Common myeloid progenitor, CD34-positive (primary cell): Measurements from ENCODE around the gene PPP1R11.
"Not testable (repeated sequence)": the region's sequence is repeated elsewhere in the genome, so short reads cannot be mapped to it uniquely, and the experiment has no call there.

Source experiments
- CTCF ChIA-PET: fragments of 350-600 bp; sonication (Branson Sonifier 250); formaldehyde crosslinking; loops from one replicate; lab custom pipeline; 2021; ENCODE audit warnings: antibody characterized with exemption; lab: Charles Lee
- POLR2A ChIA-PET: fragments of 350-600 bp; sonication (Branson Sonifier 250); formaldehyde crosslinking; loops from one replicate; lab custom pipeline; 2021; ENCODE audit warnings: antibody characterized with exemption; lab: Charles Lee
- DNase-seq, 3 donors: peaks; one replicate each; pipeline versions ENCODE4 v3.0.0 to v3.0.0-alpha.2; 2013
- H3K27ac ChIP-seq, 2 experiments: 1 replicate in 1 of 2; 2 replicates in 1 of 2; pipeline ENCODE4 v1.7.0; 2013; ENCODE audit warnings: inconsistent platforms in 2 of 2, low read length in 2 of 2, mild to moderate bottlenecking in 2 of 2, low read depth in 1 of 2, moderate library complexity in 1 of 2; ENCODE audit not compliant: severe bottlenecking in 2 of 2, insufficient read depth in 1 of 2, poor library complexity in 1 of 2
- H3K27me3 ChIP-seq, 5 experiments: replicated peaks in 2 of 5; 1 replicate in 3 of 5; 2 replicates in 2 of 5; pipeline versions ENCODE4 v1.6.1 to v1.7.0; 2013; ENCODE audit warnings: low read length in 4 of 5, mild to moderate bottlenecking in 2 of 5, moderate library complexity in 2 of 5, inconsistent platforms in 1 of 5; ENCODE audit not compliant: insufficient read depth in 5 of 5, control insufficient read depth in 4 of 5
- H3K36me3 ChIP-seq, 4 experiments: 1 replicate in 2 of 4; 2 replicates in 2 of 4; pipeline versions ENCODE4 v1.6.1 to v1.7.0; 2013; ENCODE audit warnings: low read length in 3 of 4, control low read depth in 1 of 4, mild to moderate bottlenecking in 1 of 4; ENCODE audit not compliant: control insufficient read depth in 4 of 4, insufficient read depth in 4 of 4
- H3K4me1 ChIP-seq, 4 experiments: 1 replicate in 3 of 4; 2 replicates in 1 of 4; pipeline versions ENCODE4 v1.6.1 to v1.7.1; 2013; ENCODE audit warnings: low read length in 3 of 4, mild to moderate bottlenecking in 3 of 4, control low read depth in 1 of 4, inconsistent platforms in 1 of 4, moderate library complexity in 1 of 4; ENCODE audit not compliant: control insufficient read depth in 4 of 4, insufficient read depth in 4 of 4; ENCODE audit errors: control extremely low read depth in 1 of 4
- H3K4me3 ChIP-seq, 7 experiments: 1 replicate in 4 of 7; 2 replicates in 3 of 7; pipeline versions ENCODE4 v1.5.1 to v1.7.0; 2013; ENCODE audit warnings: mild to moderate bottlenecking in 7 of 7, low read length in 6 of 7, moderate library complexity in 6 of 7, inconsistent platforms in 2 of 7, low read depth in 2 of 7, control low read depth in 1 of 7; ENCODE audit not compliant: insufficient read depth in 4 of 7, control insufficient read depth in 1 of 7; ENCODE audit errors: extremely low read depth in 1 of 7
- H3K9me3 ChIP-seq, 5 experiments: 1 replicate in 4 of 5; 2 replicates in 1 of 5; pipeline versions ENCODE4 v1.6.1 to v1.7.1; 2013; ENCODE audit warnings: low read length in 4 of 5, mild to moderate bottlenecking in 2 of 5, inconsistent platforms in 1 of 5, low read depth in 1 of 5, moderate library complexity in 1 of 5; ENCODE audit not compliant: control insufficient read depth in 4 of 5, insufficient read depth in 2 of 5; ENCODE audit errors: control extremely low read depth in 1 of 5
- WGBS: methylation state at CpG from one replicate; pipeline ENCODE4 v1.1.5; 2013; ENCODE audit not compliant: insufficient coverage; 5-methylcytosine and 5-hydroxymethylcytosine counted together

PPP1R11 gene

DNA sequence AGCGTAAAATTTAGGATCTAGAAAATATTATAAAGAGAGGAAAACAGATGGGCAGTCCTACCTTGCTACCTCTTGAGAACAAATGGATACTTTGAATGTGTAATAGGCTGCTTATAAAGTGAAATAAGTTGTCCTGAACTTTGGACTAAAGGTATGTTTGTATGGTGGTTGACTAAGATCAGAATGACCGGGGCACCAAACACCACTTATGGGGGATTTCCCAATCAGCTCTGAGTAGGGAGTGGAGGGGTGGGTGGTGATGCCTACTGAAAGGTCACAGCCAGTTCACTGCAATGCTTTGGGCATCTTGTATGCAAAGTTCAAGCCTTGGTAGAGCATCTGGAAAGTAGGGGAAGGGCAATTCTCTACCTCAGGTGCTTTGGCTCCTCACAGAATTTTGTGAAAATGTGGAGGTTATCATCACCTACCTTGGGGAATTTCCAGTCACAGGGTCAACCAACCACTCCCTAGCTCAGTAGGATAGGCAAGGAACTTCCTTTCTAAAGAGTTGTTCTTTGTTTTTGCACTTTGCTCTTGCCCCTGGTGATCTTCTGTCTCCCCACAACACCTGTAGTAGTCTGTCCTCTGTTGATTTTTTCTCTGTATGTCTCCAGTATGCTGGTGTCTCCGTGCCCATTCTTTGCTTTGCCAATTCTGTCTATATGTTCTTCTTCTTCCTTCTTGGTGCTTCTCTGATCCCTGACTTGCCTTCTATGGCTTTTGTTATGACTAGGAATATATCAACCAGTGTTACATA, 46.2 kb downstream of the PPP1R11 start, which contains the start of gene TRIM31:
Gene TRIM31 (minus strand): TSS at position 88 of the 757 bp plus-strand sequence. CDS start 285 bp downstream, outside the sequence.
- WGBS, result 86% methylated on average over 3 of the region's 3 CpGs
- H3K4me1 ChIP-seq, result no peaks in the 10 kb centered on the region
- ChIA-PET POLR2A (no interaction called here), CTCF (interaction anchor here (1.1 to 4.0 kb wide), 3 partner anchors 10 to 28 kb away, joined by 3 to 25 read pairs (median 16); no protein-coding TSS in a partner anchor)
- H3K4me3 ChIP-seq, result no peak within 1 kb of the TSS
- no peaks in the 10 kb centered on the region for H3K9me3 ChIP-seq
- no peak for DNase-seq
- H3K36me3 ChIP-seq, result no peaks in the 10 kb centered on the region
- H3K27me3 ChIP-seq, result peaks cover 13 to 60% (median 28%) of the 10 kb centered on the region in 5 experiments
- H3K27ac ChIP-seq, result no peak within 1 kb of the TSS

DNA sequence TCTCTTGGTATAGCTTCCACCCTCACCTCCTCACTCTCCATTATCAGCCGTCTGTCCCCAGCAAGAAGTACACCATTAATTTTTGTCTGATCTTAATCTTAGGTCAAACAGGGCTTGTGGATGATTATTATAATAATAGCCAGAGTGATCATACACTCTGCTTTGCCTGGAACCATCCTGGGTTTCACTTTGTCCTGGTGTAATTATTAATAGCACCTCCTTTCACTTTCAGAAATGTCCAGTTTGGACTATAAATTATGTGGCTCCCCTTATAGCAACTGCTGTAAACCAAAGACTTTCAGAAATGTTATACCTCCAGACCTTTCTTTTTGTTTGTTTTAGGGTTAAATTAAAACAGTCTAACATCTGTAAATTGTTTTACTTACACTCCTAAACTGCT, 46.8 kb downstream of the PPP1R11 start:
- no peak overlapping the region for H3K27ac ChIP-seq
- peaks cover 13 to 55% (median 28%) of the 10 kb centered on the region in 5 experiments for H3K27me3 ChIP-seq
- POLR2A ChIA-PET, result no interaction called here
- no peaks in the 10 kb centered on the region for H3K9me3 ChIP-seq
- no peak overlapping the region for H3K4me3 ChIP-seq
- H3K36me3 ChIP-seq, result no peaks in the 10 kb centered on the region
- no peak for DNase-seq
- no CpG with 5 or more reads among the region's 1 CpG for WGBS
- no peaks in the 10 kb centered on the region for H3K4me1 ChIP-seq
- CTCF ChIA-PET, result interaction anchor here (1.1 to 4.0 kb wide), 3 partner anchors 11 to 27 kb away, joined by 3 to 25 read pairs (median 16); no protein-coding TSS in a partner anchor

DNA sequence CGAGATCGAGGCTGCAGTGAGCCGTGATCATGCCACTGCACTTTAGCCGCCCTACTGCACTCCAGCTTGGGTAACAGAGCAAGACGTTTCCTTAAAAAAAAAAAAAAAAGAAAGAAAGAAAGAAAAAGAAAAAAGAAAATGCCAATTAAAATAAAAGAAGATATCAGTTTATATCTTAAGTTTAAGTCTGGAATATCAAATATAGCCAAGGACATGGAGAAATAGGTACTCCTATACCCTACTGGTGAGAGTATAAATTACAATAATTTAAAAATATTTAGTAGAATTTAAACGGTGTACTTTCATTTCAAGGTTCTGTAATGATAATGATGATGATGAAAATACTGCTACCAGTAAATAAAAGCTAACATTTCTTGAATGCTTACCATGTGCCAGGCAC, 49.7 kb downstream of the PPP1R11 start:
- Histone ChIP-seq H3K36me3 (no peaks in the 10 kb centered on the region), H3K4me3 (no peak overlapping the region), H3K27ac (no peak overlapping the region), H3K9me3 (no peaks in the 10 kb centered on the region), H3K4me1 (no peaks in the 10 kb centered on the region), H3K27me3 (peaks cover 8 to 35% (median 22%) of the 10 kb centered on the region in 5 experiments)
- DNase-seq, result no peak
- 93% methylated on average over 3 of the region's 6 CpGs for WGBS
- ChIA-PET POLR2A (no interaction called here), CTCF (interaction anchor here (0.6 to 2.5 kb wide), 5 partner anchors 9 to 1266 kb away, joined by 3 to 20 read pairs (median 3); no protein-coding TSS in a partner anchor)

DNA sequence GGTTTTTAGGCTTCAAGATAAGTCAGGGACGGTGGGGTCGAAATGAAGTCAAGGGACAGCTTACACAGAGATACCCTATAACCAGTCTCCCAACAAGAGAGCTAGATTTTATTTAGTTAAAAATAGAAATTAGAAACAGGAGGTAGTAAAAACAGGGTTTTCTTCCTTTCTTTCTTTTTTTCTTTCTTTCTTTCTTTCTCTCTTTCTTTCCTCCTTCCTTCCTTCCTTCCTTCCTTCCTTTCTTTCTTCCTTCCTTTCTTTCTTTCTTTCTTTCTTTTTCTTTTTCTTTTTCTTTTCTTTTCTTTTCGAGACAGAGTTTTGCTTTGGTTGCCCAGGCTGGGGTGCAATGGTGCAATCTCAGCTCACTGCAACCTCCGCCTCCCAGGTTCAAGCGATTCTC, 51.7 kb downstream of the PPP1R11 start:
- POLR2A ChIA-PET, H3K36me3 ChIP-seq, H3K4me1 ChIP-seq, H3K9me3 ChIP-seq, DNase-seq, H3K4me3 ChIP-seq, H3K27ac ChIP-seq: not testable (repeated sequence)
- peaks cover 2 to 17% (median 6%) of the 10 kb centered on the region in 5 experiments for H3K27me3 ChIP-seq
- 93% methylated on average over 2 of the region's 5 CpGs for WGBS
- CTCF ChIA-PET, result interaction anchor here (1.3 to 1.5 kb wide), 2 partner anchors 12 to 17 kb away, joined by 3 to 5 read pairs; no protein-coding TSS in a partner anchor
